RCC 7860 (cell line): Measurements from ENCODE around the gene PAPPA.
A peak's percentile ranks its signal among the peaks of the same experiment; 100 is the strongest.

Experiments
- DNase-seq: peaks from one replicate; pipeline ENCODE4 v3.0.0-alpha.2; 2015; ENCODE audit warnings: low spot score
- FAIRE-seq: peaks from 2 replicates; lab custom pipeline; 2012; peaks lifted over from hg19 to GRCh38; lab: Jason Lieb, UNC

PAPPA gene

GRCh38 chr9:116442528-116442927 lies 288.9 kb downstream of the PAPPA start:
- DNase-seq (no peak), FAIRE-seq (no peak)

- FAIRE-seq (no peak), DNase-seq (no peak)
Measured at GRCh38 chr9:116447934-116448333, 294.3 kb downstream of the PAPPA start.

- DNase-seq (no peak), FAIRE-seq (no peak)
Measured at GRCh38 chr9:116448431-116448830, 294.8 kb downstream of the PAPPA start.

GRCh38 chr9:116449949-116450348 lies 296.4 kb downstream of the PAPPA start:
- no peak for FAIRE-seq

GRCh38 chr9:116450378-116451139 lies 297.0 kb downstream of the PAPPA start:
- DNase-seq (peak; percentile 53), FAIRE-seq (peak; percentile 52)

More at GRCh38 chr9:116449949-116450348, 296.4 kb downstream of the PAPPA start:
- DNase-seq: no peak

DNA sequence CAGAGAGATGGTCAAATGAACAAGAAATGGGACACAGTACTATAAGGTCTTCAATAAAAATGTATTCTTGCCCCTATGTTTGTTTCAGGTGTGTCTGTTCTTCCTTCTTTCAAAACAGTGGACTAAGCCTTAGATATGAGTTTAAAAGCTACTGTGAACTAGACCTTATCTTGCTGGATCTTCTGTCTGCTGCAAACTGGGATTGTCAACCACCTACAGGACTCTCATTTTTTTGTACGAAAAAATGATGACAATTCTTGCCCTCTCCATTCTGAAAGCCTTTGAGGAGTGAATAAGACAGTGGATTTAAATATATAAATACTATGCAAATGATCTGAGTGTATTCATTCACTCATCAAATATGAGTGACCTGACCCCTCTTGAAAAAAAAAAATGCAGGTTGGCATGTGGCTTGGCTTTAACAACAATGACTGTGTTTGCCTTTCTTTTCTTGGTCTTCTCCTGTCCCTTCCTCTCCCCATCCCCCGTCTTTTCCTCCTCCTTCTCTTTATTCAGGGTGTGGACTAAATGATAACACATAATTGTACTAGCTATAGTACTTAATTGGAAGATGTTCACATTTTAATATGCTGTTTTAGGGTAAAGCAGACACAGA lies 298.0 kb downstream of the PAPPA start:
- FAIRE-seq (no peak), DNase-seq (no peak)
